ENCODE data around the gene SFTPD. TPM values are rescaled to one million over a fixed set of nuclear protein-coding genes. Genes with fewer than 3 reads are reported as not detected.

Gene SFTPD
- total and polyA plus RNA-seq, 2 of the 8 experiments (the other 6 are each of a cell fraction or from before 2014, with no cell fraction given): 0.21 to 0.54 TPM

DNA sequence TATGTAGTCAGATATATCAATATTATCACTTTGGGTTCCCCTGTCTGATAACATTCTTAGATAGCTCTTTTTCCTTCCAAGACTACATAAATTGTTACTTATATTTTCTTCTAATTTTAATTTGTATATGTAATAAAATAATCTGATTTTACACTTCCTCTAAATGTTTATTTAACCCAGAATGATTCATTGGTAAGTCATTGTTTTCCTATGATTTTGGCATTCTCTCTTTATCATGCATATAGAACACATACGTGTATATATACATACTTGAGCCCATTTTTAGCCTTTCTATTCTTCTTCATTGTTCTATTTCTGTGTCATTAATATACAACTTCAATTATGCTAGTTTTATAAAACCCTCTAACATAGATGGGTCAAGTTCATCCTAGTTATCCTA lies 16.6 kb downstream of the SFTPD start (continued):
- TF ChIP-seq SRF (IDR thresholded peaks at IDR 0.05; ENCODE audit: low read depth, low read length) (no peak), YY1 (IDR thresholded peaks at IDR 0.05; ENCODE audit: low read depth, low read length) (no peak), RXRA (IDR thresholded peaks at IDR 0.05; ENCODE audit: insufficient read depth, low read depth, low read length) (no peak), SAP30 (IDR thresholded peaks at IDR 0.05; ENCODE audit: insufficient read depth, insufficient replicate concordance, low read length) (no peak), CBX8 (IDR thresholded peaks at IDR 0.05; ENCODE audit: borderline replicate concordance, low read depth, low read length) (no peak)
- TF ChIP-seq, protein P1, sequence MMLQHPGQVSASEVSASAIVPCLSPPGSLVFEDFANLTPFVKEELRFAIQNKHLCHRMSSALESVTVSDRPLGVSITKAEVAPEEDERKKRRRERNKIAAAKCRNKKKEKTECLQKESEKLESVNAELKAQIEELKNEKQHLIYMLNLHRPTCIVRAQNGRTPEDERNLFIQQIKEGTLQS (IDR thresholded peaks at IDR 0.05; ENCODE audit: insufficient read depth, low read depth, low read length): no peak
- TF ChIP-seq, protein P2, sequence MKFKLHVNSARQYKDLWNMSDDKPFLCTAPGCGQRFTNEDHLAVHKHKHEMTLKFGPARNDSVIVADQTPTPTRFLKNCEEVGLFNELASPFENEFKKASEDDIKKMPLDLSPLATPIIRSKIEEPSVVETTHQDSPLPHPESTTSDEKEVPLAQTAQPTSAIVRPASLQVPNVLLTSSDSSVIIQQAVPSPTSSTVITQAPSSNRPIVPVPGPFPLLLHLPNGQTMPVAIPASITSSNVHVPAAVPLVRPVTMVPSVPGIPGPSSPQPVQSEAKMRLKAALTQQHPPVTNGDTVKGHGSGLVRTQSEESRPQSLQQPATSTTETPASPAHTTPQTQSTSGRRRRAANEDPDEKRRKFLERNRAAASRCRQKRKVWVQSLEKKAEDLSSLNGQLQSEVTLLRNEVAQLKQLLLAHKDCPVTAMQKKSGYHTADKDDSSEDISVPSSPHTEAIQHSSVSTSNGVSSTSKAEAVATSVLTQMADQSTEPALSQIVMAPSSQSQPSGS (IDR thresholded peaks at IDR 0.05; ENCODE audit: low read length): no peak
